Fibroblast of villous mesenchyme (primary cell): ENCODE measurements around the gene PCSK1. TPM values are rescaled to one million over a fixed set of nuclear protein-coding genes. Genes with fewer than 3 reads are reported as not detected.

Experiments used
- DNase-seq: peaks from one replicate; pipeline ENCODE4 v3.0.0-alpha.2; 2010; ENCODE audit warnings: low read depth
- H3K4me3 ChIP-seq: 2 replicates; pipeline ENCODE4 v1.5.1; 2011; ENCODE audit warnings: low read depth, mild to moderate bottlenecking, low read length
- CTCF ChIP-seq: IDR thresholded peaks from 2 replicates; pipeline ENCODE4 v1.5.1; 2012; ENCODE audit warnings: low read depth, mild to moderate bottlenecking, low read length; ENCODE audit not compliant: insufficient read depth
- total RNA-seq: library from RNA; depleted of rRNA; stranded (reverse); fragments of >200 nt; gene quantifications from 2 replicates; pipeline ENCODE4 v1.2.3, GENCODE V29; 2012

PCSK1 gene
- total RNA-seq, 1 donor: under 0.01 TPM

GRCh38 chr5:96427824-96428223, 5.2 kb downstream of the PCSK1 start:
- H3K4me3 ChIP-seq: no peak overlapping the region
- no peak for TF ChIP-seq CTCF
- DNase-seq: no peak

DNA sequence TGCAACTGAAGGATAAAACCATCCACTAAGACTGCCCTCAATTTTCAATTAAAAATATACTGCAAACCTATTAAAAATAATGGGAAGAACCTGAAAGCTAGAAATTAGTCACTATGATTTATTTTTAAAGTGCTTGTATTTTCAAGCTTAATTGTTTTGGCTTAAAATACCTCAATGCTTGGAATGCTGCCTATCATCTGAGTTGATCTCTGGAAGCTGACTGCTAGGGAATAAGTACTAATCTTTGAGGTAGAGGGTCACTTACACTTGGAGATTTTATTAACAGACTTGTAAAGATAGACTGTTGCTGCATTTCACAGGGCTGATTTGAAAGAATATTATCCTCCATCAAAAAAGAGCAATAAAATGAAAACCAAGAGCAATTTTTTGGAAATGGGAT, 6.2 kb downstream of the PCSK1 start:
- DNase-seq: no peak
- H3K4me3 ChIP-seq: no peak overlapping the region
- no peak for TF ChIP-seq CTCF

- no peak for DNase-seq
- TF ChIP-seq CTCF: no peak
- H3K4me3 ChIP-seq: no peak overlapping the region
Measured at GRCh38 chr5:96425443-96425842, 7.6 kb downstream of the PCSK1 start.

- no peak for TF ChIP-seq CTCF
- no peak for DNase-seq
- H3K4me3 ChIP-seq: no peak overlapping the region
Measured at GRCh38 chr5:96415897-96416296, 17.2 kb downstream of the PCSK1 start.

GRCh38 chr5:96412868-96413449, 20.1 kb downstream of the PCSK1 start:
- DNase-seq: no peak
- no peak overlapping the region for H3K4me3 ChIP-seq
- TF ChIP-seq CTCF: no peak

DNA sequence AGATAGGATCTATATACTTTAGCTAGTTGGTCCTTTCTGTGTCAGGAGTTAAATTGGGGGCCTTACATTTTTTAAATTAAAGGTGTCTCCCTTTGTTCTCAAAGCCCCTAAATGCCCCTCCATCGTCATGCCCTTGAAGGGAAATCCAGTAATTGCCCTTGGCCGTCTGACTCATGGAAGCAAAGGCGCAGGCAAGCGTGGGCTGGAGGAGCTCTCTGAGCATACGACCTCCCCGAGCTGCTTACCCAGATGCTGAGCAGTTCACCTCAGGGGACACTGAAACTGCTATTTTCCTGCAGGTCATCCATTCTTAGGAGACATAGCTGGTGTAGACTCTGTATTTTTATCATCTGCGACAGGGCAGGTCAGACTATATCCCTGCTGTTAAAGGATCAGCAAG, 23.0 kb downstream of the PCSK1 start:
- DNase-seq: peak; percentile 28
- no peak overlapping the region for H3K4me3 ChIP-seq
- TF ChIP-seq CTCF: no peak
